Breast epithelium (tissue), 3 donors: ENCODE data around the gene GPR158.

Source experiments
- CTCF ChIP-seq, 3 donors: fragments of 450-650 bp; IDR thresholded peaks; one replicate each; pipeline ENCODE4 v1.5.1; 2016 to 2017; ENCODE audit warnings: antibody characterized with exemption in 3 of 3, mild to moderate bottlenecking in 3 of 3, moderate library complexity in 3 of 3
- POLR2A ChIP-seq: fragments of 450-650 bp; IDR thresholded peaks from one replicate; pipeline ENCODE4 v1.6.1; 2016; ENCODE audit warnings: antibody characterized with exemption, mild to moderate bottlenecking, moderate library complexity
- POLR2AphosphoS5 ChIP-seq, 3 donors: sonication (generic); formaldehyde crosslinking; IDR thresholded peaks; one replicate each; pipeline ENCODE4 v1.6.1; 2017; ENCODE audit warnings: antibody characterized with exemption in 3 of 3

- no peak for TF ChIP-seq CTCF (IDR thresholded peaks at IDR 0.05)
- TF ChIP-seq POLR2A, result no peak
- TF ChIP-seq POLR2AphosphoS5 (IDR thresholded peaks at IDR 0.05), result no peak
These were observed 86.8 kb downstream of the GPR158 start for GRCh38 chr10:25261558-25261957.
